NCI-H446 treated with DMSO at 0.1 percent for 48 hours (cell line): ENCODE measurements around the gene SLC38A8.

Experiments
- DNase-seq: peaks from one replicate; lab custom pipeline; 2025; lab: John Stamatoyannopoulos, UW

SLC38A8 gene

DNA sequence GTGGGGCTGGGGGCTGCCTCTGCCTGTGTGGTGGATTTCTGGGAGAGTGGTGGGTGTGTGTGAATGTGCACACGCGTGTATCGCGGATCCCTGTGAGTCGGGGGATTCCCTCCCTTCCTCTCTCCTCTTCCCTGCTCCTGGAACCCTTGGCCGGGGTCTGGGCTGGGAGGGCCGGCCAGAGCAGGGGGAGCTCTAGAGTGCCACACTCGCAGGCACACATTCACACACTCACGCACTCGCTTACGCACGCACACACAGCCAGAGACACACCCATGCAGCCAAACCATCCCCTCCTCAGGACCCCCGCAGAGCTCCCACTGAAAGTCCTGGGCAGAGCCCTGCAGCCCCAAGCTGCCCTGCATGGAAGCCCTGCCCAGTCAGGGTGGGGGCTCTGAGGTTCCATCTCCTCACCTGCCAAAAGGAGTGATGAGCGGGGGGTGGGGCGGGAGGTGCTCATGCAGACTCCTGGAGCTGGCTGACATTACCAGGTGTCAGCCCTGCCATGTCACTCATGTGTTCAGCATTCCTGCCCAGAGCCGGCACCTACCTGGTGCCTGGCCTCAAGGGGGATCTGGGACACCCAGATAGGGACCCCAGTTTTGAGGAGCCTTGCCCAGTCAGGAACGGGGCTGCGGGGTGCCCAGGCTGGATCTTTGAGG, 72.7 kb downstream of the SLC38A8 start:
- no peak for DNase-seq

DNA sequence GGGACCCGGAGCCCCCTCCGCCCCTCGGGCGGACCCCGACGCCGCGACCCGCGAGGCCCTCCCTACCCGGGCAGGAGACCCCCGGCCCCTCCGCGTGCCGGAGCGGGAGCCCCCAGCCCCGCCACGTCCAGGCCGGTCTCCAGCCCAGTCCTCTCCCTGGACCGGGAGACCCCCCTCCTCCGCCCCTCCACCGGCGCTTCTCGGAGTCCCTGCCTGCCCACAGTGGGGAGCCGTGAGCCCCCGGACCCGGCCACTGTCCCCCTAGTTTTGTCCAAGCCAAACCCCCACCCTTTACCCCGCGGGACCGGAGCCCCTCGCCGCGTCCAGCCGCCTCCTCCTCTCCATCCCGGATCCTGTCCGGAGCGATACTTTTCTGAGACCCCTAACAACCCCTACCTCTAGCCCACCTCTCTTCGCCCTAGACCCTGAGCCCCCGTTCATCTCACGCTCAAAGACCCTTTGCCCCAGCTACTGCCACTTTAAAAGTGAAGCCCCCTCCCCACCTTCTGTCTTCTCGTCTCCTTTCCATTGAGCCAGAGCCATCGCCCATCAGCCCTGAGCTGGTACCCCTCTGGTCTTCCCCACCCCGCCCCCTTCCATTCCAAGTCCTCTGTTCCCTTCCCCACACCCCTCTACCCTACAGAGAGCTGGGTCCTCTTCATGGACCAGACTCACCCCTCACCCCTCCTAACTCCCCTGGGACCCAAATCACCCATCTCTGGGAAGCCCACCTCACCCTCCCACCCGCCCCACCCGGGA, 73.5 kb downstream of the SLC38A8 start:
- no peak for DNase-seq

DNA sequence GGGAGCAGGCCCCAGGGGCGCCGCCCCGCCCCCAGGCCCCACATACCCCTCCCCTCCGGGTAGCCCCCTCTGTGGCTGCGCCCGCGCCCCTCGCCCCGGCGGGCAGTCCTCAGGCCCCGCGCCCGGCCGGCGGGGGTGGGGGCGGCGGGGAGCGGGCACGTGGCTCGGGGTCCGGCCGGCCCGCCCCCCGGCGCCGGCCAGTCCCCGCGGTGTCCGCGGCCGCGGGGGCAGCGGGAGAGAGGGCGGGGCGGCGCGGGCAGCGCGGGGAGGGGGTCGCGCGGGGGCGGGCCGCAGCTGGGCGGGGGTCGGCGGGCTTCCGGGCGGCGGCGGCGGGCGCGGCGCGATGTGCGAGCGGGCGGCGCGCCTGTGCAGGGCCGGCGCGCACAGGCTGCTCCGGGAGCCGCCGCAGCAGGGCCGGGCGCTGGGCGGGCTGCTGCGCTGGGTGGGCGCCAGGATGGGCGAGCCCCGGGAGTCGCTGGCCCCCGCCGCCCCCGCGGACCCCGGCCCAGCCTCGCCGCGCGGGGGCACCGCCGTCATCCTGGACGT, 74.2 kb downstream of the SLC38A8 start:
- DNase-seq: no peak

DNA sequence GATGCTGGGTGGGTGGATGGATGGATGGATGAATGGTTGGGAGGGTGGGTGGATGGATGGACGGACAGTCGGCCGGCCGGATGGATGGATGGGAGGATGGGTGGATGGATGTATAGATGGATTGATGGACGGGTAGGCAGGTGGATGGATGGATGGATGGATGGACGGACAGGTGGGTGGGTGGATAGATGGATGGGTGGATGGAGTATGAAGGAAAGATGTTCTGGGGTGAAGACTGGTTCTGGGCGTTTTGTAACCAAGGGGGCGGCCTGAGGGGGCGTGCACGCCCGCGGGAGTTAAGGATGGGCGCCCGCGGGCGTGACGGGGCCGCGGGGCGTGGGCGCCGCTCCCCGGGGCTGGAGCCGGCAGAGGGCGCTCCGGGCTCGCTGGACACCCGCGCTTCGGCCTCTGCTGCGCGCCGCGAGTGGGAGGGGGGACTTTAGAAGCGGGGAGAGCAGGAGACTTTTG, 74.7 kb downstream of the SLC38A8 start, which contains the start of gene NECAB2:
TSS of gene NECAB2 (plus strand) at position 407 of the 468 bp plus-strand sequence. CDS start 405 bp downstream, outside the sequence.
- DNase-seq: no peak

DNA sequence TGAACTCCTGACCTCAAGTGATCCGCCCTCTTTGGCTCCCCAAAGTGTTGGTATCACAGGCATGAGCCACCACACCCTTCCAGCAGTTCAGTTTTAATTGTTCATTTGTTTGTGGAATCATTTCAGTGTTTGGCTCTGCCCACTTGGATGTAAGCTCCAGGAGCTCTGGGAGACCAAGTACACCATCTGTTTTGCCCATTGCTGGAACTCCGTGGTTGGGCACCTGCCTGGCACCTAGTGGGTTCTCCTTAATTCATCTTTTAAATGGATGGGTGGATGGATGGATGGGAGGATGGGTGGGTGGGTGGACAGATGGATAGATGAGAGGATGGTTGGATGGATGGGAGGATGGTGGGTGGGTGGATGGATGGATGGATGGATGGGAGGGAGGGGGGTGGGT, 75.5 kb downstream of the SLC38A8 start:
- DNase-seq: no peak

- DNase-seq: no peak
These were observed 76.4 kb downstream of the SLC38A8 start for GRCh38 chr16:83966153-83966696.

GRCh38 chr16:83965444-83966152, 77.0 kb downstream of the SLC38A8 start:
- no peak for DNase-seq

DNA sequence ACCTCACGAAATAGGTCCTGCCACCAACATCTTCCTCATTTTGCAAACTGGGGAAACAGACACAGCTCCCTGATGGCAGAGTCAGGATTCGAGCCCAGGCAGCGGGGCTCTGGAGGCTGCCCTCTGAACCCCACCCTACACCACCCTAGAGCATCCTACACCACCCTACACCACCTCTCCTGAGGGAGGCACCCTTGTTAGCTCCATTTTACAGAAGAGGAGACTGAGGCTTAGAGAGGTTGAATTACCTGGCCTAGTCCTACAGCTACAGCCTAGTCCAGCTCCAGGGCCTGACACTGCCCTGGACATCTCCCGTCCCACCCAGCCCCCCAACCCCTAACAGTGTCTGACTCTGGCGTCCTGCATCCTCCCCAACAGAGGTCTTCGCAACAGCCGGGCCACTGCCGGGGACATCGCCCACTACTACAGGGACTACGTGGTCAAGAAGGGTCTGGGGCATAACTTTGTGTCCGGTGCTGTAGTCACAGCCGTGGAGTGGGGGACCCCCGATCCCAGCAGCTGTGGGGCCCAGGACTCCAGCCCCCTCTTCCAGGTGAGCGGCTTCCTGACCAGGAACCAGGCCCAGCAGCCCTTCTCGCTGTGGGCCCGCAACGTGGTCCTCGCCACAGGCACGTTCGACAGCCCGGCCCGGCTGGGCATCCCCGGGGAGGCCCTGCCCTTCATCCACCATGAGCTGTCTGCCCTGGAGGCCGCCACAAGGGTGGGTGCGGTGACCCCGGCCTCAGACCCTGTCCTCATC, 77.7 kb downstream of the SLC38A8 start:
- no peak for DNase-seq

DNA sequence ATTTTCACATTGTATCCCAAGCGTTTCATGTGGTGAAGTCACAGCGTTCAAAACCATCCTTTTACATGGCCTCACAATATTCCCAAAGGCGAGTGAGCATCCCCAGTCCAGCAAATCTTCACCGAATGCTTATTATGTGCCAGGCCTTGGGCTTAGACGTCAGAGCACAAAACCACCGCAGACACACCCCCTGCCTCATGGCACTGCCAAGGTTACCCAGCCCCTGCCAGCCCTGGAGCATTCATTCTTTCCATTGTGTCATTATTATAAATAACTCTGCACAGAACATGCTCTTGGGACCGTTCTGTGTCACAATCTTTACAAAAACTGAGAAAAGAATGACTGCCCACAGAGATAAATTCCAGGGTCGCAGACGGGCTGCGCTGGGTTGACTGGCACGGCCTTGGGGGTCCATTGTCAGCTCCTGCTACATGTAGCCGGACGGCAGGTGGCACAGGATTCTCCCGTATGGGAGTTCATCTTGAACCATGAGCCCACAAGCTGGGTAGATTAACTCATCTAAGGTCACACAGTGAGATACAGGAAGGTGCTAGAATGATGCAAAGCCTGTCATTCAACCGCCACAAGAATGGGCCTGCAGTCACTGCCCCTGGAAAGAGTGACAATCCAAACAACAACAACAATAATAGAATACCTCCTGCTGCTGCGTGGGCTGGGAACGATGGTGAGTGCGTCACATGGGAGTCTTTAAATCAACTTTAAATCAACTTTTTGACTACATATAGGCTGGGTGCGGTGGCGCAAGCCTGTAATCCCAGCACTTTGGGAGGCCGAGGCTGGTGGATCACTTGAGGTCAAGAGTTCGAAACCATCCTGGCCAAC, 79.1 kb downstream of the SLC38A8 start:
- no peak for DNase-seq

DNA sequence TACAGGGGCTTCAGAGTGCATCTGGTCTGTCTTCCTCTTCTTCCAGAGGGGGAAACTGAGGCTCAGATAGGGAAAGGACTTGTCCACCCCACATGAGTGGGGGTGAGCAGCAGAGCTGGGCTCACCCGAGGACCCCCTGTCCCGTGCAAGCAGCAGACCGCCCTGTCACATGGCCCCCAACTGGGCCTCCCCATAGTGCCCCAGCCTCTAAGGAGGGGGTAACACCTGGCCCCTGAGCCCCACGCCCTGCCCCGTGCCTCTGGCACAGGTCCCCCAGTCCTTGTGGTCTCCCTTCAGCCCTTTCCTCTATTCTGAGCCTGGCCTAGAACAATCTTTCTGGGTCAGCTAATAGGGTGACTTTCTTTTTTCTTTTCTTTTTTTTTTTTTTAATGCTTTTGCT, 81.0 kb downstream of the SLC38A8 start:
- no peak for DNase-seq

DNA sequence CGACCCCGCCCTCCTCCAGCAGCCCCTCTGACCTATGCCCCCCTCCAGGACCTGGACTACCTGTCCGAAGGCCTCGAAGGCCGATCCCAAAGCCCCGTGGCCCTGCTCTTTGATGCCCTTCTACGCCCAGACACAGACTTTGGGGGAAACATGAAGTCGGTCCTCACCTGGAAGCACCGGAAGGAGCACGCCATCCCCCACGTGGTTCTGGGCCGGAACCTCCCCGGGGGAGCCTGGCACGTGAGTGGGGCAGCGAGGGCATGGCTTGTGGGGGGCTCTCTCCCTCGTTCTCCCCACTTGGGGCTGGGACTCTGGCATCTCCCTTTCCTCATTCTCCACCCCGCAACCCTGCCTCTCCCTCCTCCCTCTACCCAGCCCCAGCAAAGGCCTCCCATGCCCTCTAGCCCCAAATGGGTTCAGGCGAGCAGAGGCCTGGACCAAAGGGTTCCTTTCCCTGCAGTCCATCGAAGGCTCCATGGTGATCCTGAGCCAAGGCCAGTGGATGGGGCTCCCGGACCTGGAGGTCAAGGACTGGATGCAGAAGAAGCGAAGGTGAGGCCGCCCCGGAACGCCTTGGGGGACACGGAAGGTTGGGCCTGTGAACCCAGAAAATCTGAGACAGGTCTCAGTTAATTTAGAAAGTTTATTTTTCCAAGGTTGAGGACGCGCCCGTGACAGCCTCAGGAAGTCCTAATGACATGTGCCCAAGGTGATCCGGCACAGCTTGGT, 81.9 kb downstream of the SLC38A8 start:
- DNase-seq: no peak
